Esophagus muscularis mucosa (tissue), 4 donors: Measurements from ENCODE around the gene CBFA2T3. TPM values are rescaled to one million over a fixed set of nuclear protein-coding genes. Genes with fewer than 3 reads are reported as not detected.
A peak's percentile ranks its signal among the peaks of the same experiment; 100 is the strongest.

Source experiments
- DNase-seq: peaks from one replicate; pipeline ENCODE4 v3.0.0-alpha.2; 2017; ENCODE audit errors: extremely low spot score
- H3K27ac ChIP-seq, 4 donors: fragments of 200-600 bp; sonication (generic); replicated peaks in 1 of 4; 1 replicate in 3 of 4; 2 replicates in 1 of 4; pipeline ENCODE4 v1.5.1; 2016 to 2019; ENCODE audit warnings: mild to moderate bottlenecking in 1 of 4
- H3K27me3 ChIP-seq, 4 donors: fragments of 200-600 bp; sonication (generic); one replicate each; pipeline versions ENCODE4 v1.5.1 to v1.6.0; 2016 to 2019
- H3K36me3 ChIP-seq, 4 donors: fragments of 200-600 bp; sonication (generic); one replicate each; pipeline ENCODE4 v1.5.1; 2016 to 2019
- H3K4me1 ChIP-seq, 4 donors: fragments of 200-600 bp; sonication (generic); one replicate each; pipeline ENCODE4 v1.5.1; 2016 to 2019
- H3K4me3 ChIP-seq, 4 donors: fragments of 200-600 bp; sonication (generic); 1 replicate in 2 of 4; 2 replicates in 2 of 4; pipeline ENCODE4 v1.5.1; 2016 to 2019; ENCODE audit warnings: mild to moderate bottlenecking in 4 of 4, moderate library complexity in 1 of 4
- H3K9me3 ChIP-seq, 4 donors: fragments of 200-600 bp; sonication (generic); 1 replicate in 3 of 4; 2 replicates in 1 of 4; pipeline ENCODE4 v1.5.1; 2016 to 2019
- CTCF ChIP-seq, 3 experiments: fragments of 200-600 bp in 2 of 3; fragments of 450-650 bp in 1 of 3; sonication (generic) in 2 of 3; IDR thresholded peaks; one replicate each; pipeline ENCODE4 v1.5.1; 2017 to 2019; ENCODE audit warnings: antibody characterized with exemption in 3 of 3, mild to moderate bottlenecking in 2 of 3, moderate library complexity in 1 of 3
- EP300 ChIP-seq: sonication (generic); formaldehyde crosslinking; IDR thresholded peaks from one replicate; pipeline ENCODE4 v1.6.1; 2017; ENCODE audit warnings: antibody characterized with exemption
- POLR2A ChIP-seq: fragments of 450-650 bp; IDR thresholded peaks from one replicate; pipeline ENCODE4 v1.6.1; 2017; ENCODE audit warnings: antibody characterized with exemption, moderate library complexity, mild to moderate bottlenecking, low read depth
- POLR2AphosphoS5 ChIP-seq, 2 donors: sonication (generic); formaldehyde crosslinking; IDR thresholded peaks; one replicate each; pipeline ENCODE4 v1.6.1; 2017; ENCODE audit warnings: antibody characterized with exemption in 2 of 2
- WGBS: methylation state at CpG from one replicate; pipeline ENCODE4 v1.1.5; 2018; 5-methylcytosine and 5-hydroxymethylcytosine counted together
- intact Hi-C: fragments of 100-400 bp; cut with DNase I; formaldehyde crosslinking; loops from one replicate; pipeline ENCODE4 v1.15.1; 2023
- total RNA-seq, 4 donors: library from RNA; depleted of rRNA; stranded (reverse); fragments of >200 nt; gene quantifications; one replicate each; pipeline versions ENCODE4 v1.1.0 to v1.2.1, GENCODE V29; 2016

Gene CBFA2T3
- total RNA-seq, 4 donors from 2014 or later: 2.0 to 10.4 (median 3.5) TPM

GRCh38 chr16:88856828-88857727 is 119.9 kb downstream of the CBFA2T3 start, which contains the start of the genes GALNS and TRAPPC2L:
Gene GALNS, minus strand, starts transcription at chr16:88856947. Its CDS starts 70 bp downstream, at chr16:88856877.
Gene TRAPPC2L, plus strand, starts transcription at chr16:88857127. Its CDS starts 24 bp downstream, at chr16:88857151.
- H3K27me3 ChIP-seq: no peaks in the 10 kb centered on the region
- peak within 1 kb of the TSS; percentile 81 to 99 (median 87) for H3K4me3 ChIP-seq
- peaks cover 23 to 49% (median 43%) of the 10 kb centered on the region in 4 donors for H3K4me1 ChIP-seq
- no peaks in the 10 kb centered on the region for H3K9me3 ChIP-seq
- DNase-seq: peak; percentile 100
- no peak for TF ChIP-seq EP300
- peak; percentile 92 to 94 for TF ChIP-seq POLR2AphosphoS5 (IDR thresholded peaks at IDR 0.05)
- TF ChIP-seq POLR2A: no peak
- peaks cover 21 to 48% (median 37%) of the 10 kb centered on the region in 4 donors for H3K36me3 ChIP-seq
- peak within 1 kb of the TSS; percentile 79 to 88 (median 82) for H3K27ac ChIP-seq
- under 1% methylated on average over 49 of the region's 87 CpGs for WGBS
- intact Hi-C loops: loop anchor here (2.0 to 5.0 kb wide), 2 partner anchors 44 to 110 kb away; no protein-coding TSS in a partner anchor

- H3K27me3 ChIP-seq: no peaks in the 10 kb centered on the region
- intact Hi-C loops: loop anchor here (2.0 to 5.0 kb wide), 2 partner anchors 43 to 109 kb away; no protein-coding TSS in a partner anchor
- no peaks in the 10 kb centered on the region for H3K9me3 ChIP-seq
- 22% methylated on average over 31 of the region's 53 CpGs for WGBS
- H3K27ac ChIP-seq: peak overlapping the region; percentile 79 to 88 (median 82)
- peaks cover 23 to 49% (median 43%) of the 10 kb centered on the region in 4 donors for H3K4me1 ChIP-seq
- TF ChIP-seq EP300: no peak
- TF ChIP-seq POLR2AphosphoS5 (IDR thresholded peaks at IDR 0.05): no peak
- TF ChIP-seq CTCF (IDR thresholded peaks at IDR 0.05): no peak
- no peak for TF ChIP-seq POLR2A
- DNase-seq: no peak
- peak overlapping the region; percentile 81 to 99 (median 87) for H3K4me3 ChIP-seq
- peaks cover 13 to 47% (median 32%) of the 10 kb centered on the region in 4 donors for H3K36me3 ChIP-seq
These were observed 120.7 kb downstream of the CBFA2T3 start for GRCh38 chr16:88856122-88856827.

- Histone ChIP-seq H3K4me3 (peak overlapping the region; percentile 81 to 99 (median 87)), H3K27ac (peak overlapping the region; percentile 79 to 88 (median 82)), H3K36me3 (peaks cover 8 to 44% (median 30%) of the 10 kb centered on the region in 4 donors), H3K27me3 (no peaks in the 10 kb centered on the region), H3K4me1 (peaks cover 23 to 49% (median 43%) of the 10 kb centered on the region in 4 donors), H3K9me3 (no peaks in the 10 kb centered on the region)
- intact Hi-C loops: loop anchor here (2.0 to 5.0 kb wide), 2 partner anchors 43 to 108 kb away; no protein-coding TSS in a partner anchor
- no peak for TF ChIP-seq POLR2AphosphoS5 (IDR thresholded peaks at IDR 0.05)
- TF ChIP-seq POLR2A: no peak
- TF ChIP-seq CTCF (IDR thresholded peaks at IDR 0.05): no peak
- no peak for TF ChIP-seq EP300
- 85% methylated on average over 7 of the region's 13 CpGs for WGBS
- DNase-seq: no peak
These were observed 121.3 kb downstream of the CBFA2T3 start for GRCh38 chr16:88855736-88856121.

DNA sequence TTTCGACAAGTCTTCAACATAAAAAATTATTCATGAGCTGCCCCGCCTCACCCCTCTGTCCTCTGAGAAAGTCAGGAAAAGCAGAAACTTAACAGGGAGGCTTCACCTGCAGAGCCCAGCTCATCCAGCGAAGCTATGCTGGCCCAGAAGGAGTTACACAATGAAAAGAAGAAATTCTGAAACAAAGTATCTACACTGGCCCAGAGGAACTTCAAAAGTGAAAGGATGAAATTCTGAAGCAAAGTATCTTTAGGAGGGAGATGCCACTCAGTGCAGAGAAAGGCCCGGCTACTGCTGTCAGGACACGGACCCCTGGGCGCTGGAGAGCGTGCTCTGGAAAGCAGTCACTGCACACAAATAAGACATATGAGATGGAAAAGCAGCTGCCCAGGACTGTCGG is 121.8 kb downstream of the CBFA2T3 start:
- Histone ChIP-seq H3K27ac (no peak overlapping the region), H3K9me3 (no peaks in the 10 kb centered on the region), H3K27me3 (no peaks in the 10 kb centered on the region), H3K4me3 (no peak overlapping the region), H3K36me3 (peaks cover 6 to 42% (median 30%) of the 10 kb centered on the region in 4 donors), H3K4me1 (peaks cover 23 to 49% (median 43%) of the 10 kb centered on the region in 4 donors)
- DNase-seq: no peak
- no peak for TF ChIP-seq POLR2A
- TF ChIP-seq POLR2AphosphoS5 (IDR thresholded peaks at IDR 0.05): no peak
- TF ChIP-seq EP300: no peak
- no peak for TF ChIP-seq CTCF (IDR thresholded peaks at IDR 0.05)
- WGBS: 86% methylated on average over 8 of the region's 8 CpGs
- intact Hi-C loops: loop anchor here (5.0 kb wide), 1 partner anchor 108 kb away; no protein-coding TSS in a partner anchor
